GM12878 (cell line): ENCODE measurements around the gene HNF4A. TPM values are rescaled to one million over a fixed set of nuclear protein-coding genes. Genes with fewer than 3 reads are reported as not detected.

Experiments
- ATF2 ChIP-seq: IDR thresholded peaks from 2 replicates; pipeline ENCODE4 v1.6.1; 2012; ENCODE audit warnings: low read length, inconsistent platforms
- ATF7 ChIP-seq: fragments of 450-650 bp; IDR thresholded peaks from 2 replicates; pipeline ENCODE4 v1.6.1; 2016; ENCODE audit warnings: low read depth, mild to moderate bottlenecking
- BCLAF1 ChIP-seq: fragments of 450-650 bp; IDR thresholded peaks from 2 replicates; pipeline ENCODE4 v1.6.1; 2017; ENCODE audit warnings: antibody characterized with exemption, mild to moderate bottlenecking, moderate library complexity
- CBX3 ChIP-seq: fragments of 200-600 bp; sonication (generic); IDR thresholded peaks from 2 replicates; pipeline ENCODE4 v1.6.1; 2016; ENCODE audit warnings: low read depth, borderline replicate concordance
- CEBPB ChIP-seq, 2 experiments: fragments of 150-350 bp in 1 of 2; IDR thresholded peaks; 2 replicates each; pipeline ENCODE4 v1.6.1; 2012 to 2014; ENCODE audit warnings: low read depth in 2 of 2, low read length in 2 of 2, borderline replicate concordance in 1 of 2, inconsistent platforms in 1 of 2
- EED ChIP-seq: sonication (generic); IDR thresholded peaks from 2 replicates; pipeline ENCODE4 v1.6.1; 2016; ENCODE audit warnings: antibody characterized with exemption, low read depth
- JUNB ChIP-seq: IDR thresholded peaks from 2 replicates; pipeline ENCODE4 v1.6.1; 2016; ENCODE audit warnings: antibody characterized with exemption, mild to moderate bottlenecking
- JUND ChIP-seq: IDR thresholded peaks from 2 replicates; pipeline ENCODE4 v1.6.1; 2012; ENCODE audit warnings: low read depth, mild to moderate bottlenecking, low read length, improper control_type of control experiment, moderate library complexity
- MXI1 ChIP-seq: fragments of 150-350 bp; IDR thresholded peaks from 2 replicates; pipeline ENCODE4 v1.6.1; 2011; ENCODE audit warnings: low read depth, mild to moderate bottlenecking, inconsistent platforms, low read length, improper control_type of control experiment
- NRF1 ChIP-seq: conservative IDR thresholded peaks from 2 replicates; pipeline ENCODE4 v1.6.1; 2011; ENCODE audit warnings: mild to moderate bottlenecking, low read depth, low read length, improper control_type of control experiment
- SMC3 ChIP-seq: IDR thresholded peaks from 2 replicates; pipeline ENCODE4 v1.6.1; 2011; ENCODE audit warnings: low read length, improper control_type of control experiment, borderline replicate concordance
- SPI1 ChIP-seq: IDR thresholded peaks from 2 replicates; pipeline ENCODE4 v1.6.1; 2011; ENCODE audit warnings: low read depth, mild to moderate bottlenecking, low read length, moderate library complexity, borderline replicate concordance; ENCODE audit not compliant: insufficient read depth
- STAT1 ChIP-seq: fragments of 450-650 bp; conservative IDR thresholded peaks from 2 replicates; pipeline ENCODE4 v1.6.1; 2014; ENCODE audit warnings: antibody characterized with exemption, mild to moderate bottlenecking
- SUPT20H ChIP-seq: IDR thresholded peaks from 2 replicates; pipeline ENCODE4 v1.6.1; 2011; ENCODE audit warnings: low read depth, mild to moderate bottlenecking, low read length, moderate library complexity, borderline replicate concordance; ENCODE audit not compliant: control insufficient read depth
- USF1 ChIP-seq: IDR thresholded peaks from 2 replicates; pipeline ENCODE4 v1.6.1; 2011; ENCODE audit warnings: borderline replicate concordance, low read depth, mild to moderate bottlenecking, moderate library complexity, mixed read lengths, low read length; ENCODE audit not compliant: insufficient read depth; ENCODE audit errors: extremely low read length
- WRNIP1 ChIP-seq: IDR thresholded peaks from 2 replicates; pipeline ENCODE4 v1.6.1; 2011; ENCODE audit warnings: low read depth, low read length, improper control_type of control experiment, borderline replicate concordance
- YBX1 ChIP-seq: fragments of 450-650 bp; IDR thresholded peaks from 2 replicates; pipeline ENCODE4 v1.6.1; 2016; ENCODE audit warnings: antibody characterized with exemption
- ZBTB11 ChIP-seq: fragments of 450-650 bp; formaldehyde crosslinking; IDR thresholded peaks from 2 replicates; pipeline ENCODE4 v1.5.0; 2022; ENCODE audit warnings: mild to moderate bottlenecking, missing genetic modification characterization
- ZNF384 ChIP-seq: IDR thresholded peaks from 2 replicates; pipeline ENCODE4 v1.6.1; 2012; ENCODE audit warnings: low read depth, mild to moderate bottlenecking, low read length, improper control_type of control experiment, borderline replicate concordance
- ZSCAN29 ChIP-seq: fragments of 450-650 bp; IDR thresholded peaks from 2 replicates; pipeline ENCODE4 v1.6.1; 2017; ENCODE audit warnings: mild to moderate bottlenecking, moderate library complexity
- ZZZ3 ChIP-seq: IDR thresholded peaks from 2 replicates; pipeline ENCODE4 v1.6.1; 2011; ENCODE audit warnings: low read depth; ENCODE audit not compliant: control insufficient read depth, insufficient read length
- polyA plus RNA-seq, 11 experiments: library from polyadenylated mRNA; depleted of rRNA in 4 of 11; unstranded in 6 of 11; stranded (reverse) in 5 of 11; fragments of >200 nt; fragmentation: Nextera tagmentation in 4 of 11; fragmentation: Illumina TruSeq in 1 of 11; extraction: Ambion mirVana in 4 of 11; extraction: Trizol in 1 of 11; gene quantifications; 1 replicate in 1 of 11; 2 replicates in 10 of 11; pipeline versions ENCODE4 v1.2.1 to v1.2.3, GENCODE V29; 2011 to 2016; ENCODE audit warnings: inconsistent platforms in 2 of 11, missing spikeins in 2 of 11, low read depth in 1 of 11
- total RNA-seq, 4 experiments: library from RNA; depleted of rRNA in 3 of 4; stranded (reverse); fragments of >200 nt in 3 of 4; fragmentation: Illumina TruSeq in 1 of 4; extraction: Trizol in 1 of 4; gene quantifications; 2 replicates each; pipeline versions ENCODE4 v1.2.1 to v1.2.3, GENCODE V29; 2013 to 2021

HNF4A gene
- total and polyA plus RNA-seq, 10 of the 15 experiments (the other 5 are each of a cell fraction or from before 2014, with no cell fraction given), result 0.21 TPM; not detected in 9

GRCh38 chr20:44310664-44311639, 44.5 kb upstream of the HNF4A start, which contains the start of gene FITM2 (continued):
- TF ChIP-seq BCLAF1 (no peak), YBX1 (no peak), CBX3 (no peak), ZBTB11 (CRISPR knock-in tag) (no peak), ZNF384 (no peak), JUND (0 out of 2 replicates have a peak, but pooled peaks have one; percentile 28), STAT1 (0 out of 2 replicates have a peak, but pooled peaks have one; percentile 77), CEBPB (IDR thresholded peaks at IDR 0.05; ENCODE audit: borderline replicate concordance in 1 of 2, low read depth in 2 of 2, low read length in 2 of 2) (no peak), WRNIP1 (no peak), SMC3 (peak; percentile 96), SUPT20H (no peak), MXI1 (peak; percentile 81), JUNB (no peak), USF1 (no peak), ZSCAN29 (no peak), NRF1 (peak; percentile 94), ZZZ3 (no peak), ATF2 (no peak), SPI1 (no peak), ATF7 (no peak), EED (no peak)
